Umbilical cord (tissue), 2 donors: ENCODE data around the gene RNF135. TPM values are rescaled to one million over a fixed set of nuclear protein-coding genes. Genes with fewer than 3 reads are reported as not detected.
A peak's percentile ranks its signal among the peaks of the same experiment; 100 is the strongest.
"Not testable (repeated sequence)": the region's sequence is repeated elsewhere in the genome, so short reads cannot be mapped to it uniquely, and the experiment has no call there.

Source experiments
- DNase-seq: peaks from one replicate; pipeline ENCODE4 v3.0.0-alpha.2; 2015; ENCODE audit warnings: low spot score
- total RNA-seq: library from RNA; depleted of rRNA; stranded (reverse); fragments of >200 nt; gene quantifications from one replicate; pipeline ENCODE4 v1.2.3, GENCODE V29; 2014; ENCODE audit warnings: low replicate concordance; ENCODE audit not compliant: insufficient read depth

The RNF135 gene
- total RNA-seq, 1 donor from 2014 or later = 14.0 TPM

DNA sequence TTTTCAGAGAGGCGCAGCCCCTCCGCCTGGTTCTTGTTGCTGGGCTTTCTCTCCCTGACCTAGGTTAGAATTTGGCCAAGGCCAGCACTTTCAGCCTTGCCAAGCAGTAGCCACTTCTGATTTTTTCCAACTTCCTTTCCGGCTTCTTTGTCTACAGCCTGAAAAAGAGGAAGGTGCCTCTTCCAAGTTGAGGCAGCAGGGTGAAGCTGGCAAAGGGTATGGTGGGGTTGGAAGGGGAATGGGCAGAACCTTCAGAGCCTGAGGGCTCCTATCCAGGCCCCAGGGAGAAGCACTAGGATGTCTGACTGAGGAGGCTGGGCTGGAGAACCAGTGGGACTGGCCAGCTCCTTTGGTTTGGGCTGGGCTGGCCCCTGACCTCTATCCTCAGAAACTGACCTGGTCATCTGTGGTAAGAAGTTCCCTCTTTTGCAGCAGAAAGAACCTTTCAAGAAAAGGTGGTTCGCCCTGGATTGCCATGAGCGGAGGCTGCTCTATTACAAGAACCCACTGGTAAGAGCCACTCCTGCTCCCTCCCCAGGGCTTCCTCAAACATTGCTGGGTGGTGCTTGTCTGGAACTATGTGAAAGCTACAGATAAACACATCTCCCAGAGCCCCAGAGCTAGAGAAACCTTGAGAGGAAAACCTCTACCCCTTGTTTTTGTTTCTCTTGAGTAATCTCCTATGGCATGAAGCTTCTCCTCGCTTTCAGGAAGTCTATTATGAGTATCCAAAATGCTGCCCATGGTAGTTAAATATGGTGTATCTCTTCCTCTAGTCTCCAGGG lies 16.6 kb upstream of the RNF135 start:
- peak; percentile 48 for DNase-seq

- DNase-seq = peak; percentile 23
Measured at GRCh38 chr17:30956764-30957374, 14.0 kb upstream of the RNF135 start.

DNA sequence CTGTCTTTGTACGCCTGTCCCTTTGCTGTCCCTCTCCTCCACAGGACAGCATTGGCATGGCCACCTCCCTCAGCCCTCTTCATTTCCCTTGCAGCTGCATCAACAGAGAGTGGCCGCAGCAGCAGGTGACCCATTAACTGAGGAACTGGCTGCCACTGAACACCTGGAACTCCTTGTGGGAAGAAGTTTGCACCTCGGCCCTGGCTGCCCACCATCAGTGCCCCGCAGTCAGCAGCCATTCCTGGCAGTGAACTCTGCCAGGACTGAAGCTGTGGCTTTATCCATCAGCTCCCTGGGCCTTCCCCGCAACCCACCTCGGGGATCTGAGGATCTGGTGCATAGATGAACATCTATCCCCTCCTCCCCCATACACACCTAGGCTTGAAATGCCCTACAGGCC lies 13.1 kb upstream of the RNF135 start:
- DNase-seq = no peak

GRCh38 chr17:30958187-30958586 lies 12.7 kb upstream of the RNF135 start:
- DNase-seq = no peak

DNA sequence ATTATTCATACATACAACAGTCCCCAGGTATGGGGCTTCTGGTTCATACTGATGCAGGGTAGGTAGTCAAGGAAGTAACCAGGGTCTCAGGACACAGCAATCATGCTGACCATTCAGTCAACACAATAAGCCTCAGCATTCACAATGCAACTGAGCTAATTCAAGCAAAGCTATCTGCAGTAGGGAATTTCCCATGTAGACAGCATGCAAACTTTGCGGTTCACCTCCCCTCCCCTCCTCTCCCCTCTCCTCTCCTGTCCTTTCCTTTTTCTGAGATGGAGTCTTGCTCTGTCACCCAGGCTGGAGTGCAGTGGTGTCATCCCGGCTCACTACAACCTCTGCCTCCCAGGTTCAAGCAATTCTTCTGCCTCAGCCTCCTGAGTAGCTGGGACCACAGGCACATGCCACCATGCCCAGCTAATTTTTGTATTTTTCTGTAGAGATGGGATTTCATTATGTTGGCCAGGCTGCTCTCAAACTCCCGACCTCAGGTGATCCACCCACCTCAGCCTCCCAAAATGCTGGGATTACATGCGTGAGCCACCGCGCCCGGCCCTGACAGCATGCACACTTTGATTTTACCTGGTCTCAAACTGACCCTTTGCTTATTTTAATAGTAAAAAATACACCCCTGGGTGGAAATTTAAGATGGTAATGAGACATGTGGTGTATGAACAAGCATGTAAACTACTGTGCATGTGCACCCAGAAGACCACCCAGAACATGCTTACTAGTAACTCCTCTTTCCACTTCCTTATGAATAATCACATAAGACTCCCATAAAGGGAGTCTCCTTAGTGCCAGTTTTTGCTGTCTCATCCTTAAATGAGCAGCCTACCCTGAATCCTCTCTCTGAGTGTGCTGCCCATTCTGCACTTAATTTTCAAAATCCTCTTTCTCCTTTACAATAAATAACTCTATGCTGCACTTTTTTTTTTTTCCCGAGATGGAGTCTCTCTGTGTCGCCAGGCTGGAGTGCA lies 9.3 kb upstream of the RNF135 start:
- DNase-seq = no peak

GRCh38 chr17:30964312-30964711 lies 6.5 kb upstream of the RNF135 start:
- DNase-seq = not testable (repeated sequence)

GRCh38 chr17:30964876-30965275 lies 6.0 kb upstream of the RNF135 start:
- DNase-seq = no peak

DNA sequence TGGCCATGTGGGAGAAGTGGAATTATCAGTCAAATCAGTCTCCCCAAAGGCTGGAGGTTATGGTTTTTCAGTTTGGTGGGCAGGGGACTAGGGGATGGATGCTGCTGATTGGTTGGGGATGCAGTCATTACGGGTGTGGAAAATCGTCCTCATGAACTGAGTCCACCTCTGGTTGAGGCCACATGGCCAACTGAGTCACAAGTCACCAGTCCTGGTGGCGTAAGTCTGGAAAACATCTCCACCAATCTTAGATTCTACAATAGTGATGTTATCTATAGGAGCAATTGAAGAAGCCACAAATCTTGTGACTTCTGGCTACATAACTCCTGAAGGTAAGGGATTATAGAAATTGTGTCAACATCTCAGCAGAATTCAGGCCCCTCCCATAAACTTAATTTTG lies 5.2 kb upstream of the RNF135 start:
- no peak for DNase-seq

GRCh38 chr17:30967911-30968310 lies 2.9 kb upstream of the RNF135 start:
- not testable (repeated sequence) for DNase-seq

GRCh38 chr17:30969989-30970830 lies 629 bp upstream of the RNF135 start:
- DNase-seq = peak; percentile 52

DNA sequence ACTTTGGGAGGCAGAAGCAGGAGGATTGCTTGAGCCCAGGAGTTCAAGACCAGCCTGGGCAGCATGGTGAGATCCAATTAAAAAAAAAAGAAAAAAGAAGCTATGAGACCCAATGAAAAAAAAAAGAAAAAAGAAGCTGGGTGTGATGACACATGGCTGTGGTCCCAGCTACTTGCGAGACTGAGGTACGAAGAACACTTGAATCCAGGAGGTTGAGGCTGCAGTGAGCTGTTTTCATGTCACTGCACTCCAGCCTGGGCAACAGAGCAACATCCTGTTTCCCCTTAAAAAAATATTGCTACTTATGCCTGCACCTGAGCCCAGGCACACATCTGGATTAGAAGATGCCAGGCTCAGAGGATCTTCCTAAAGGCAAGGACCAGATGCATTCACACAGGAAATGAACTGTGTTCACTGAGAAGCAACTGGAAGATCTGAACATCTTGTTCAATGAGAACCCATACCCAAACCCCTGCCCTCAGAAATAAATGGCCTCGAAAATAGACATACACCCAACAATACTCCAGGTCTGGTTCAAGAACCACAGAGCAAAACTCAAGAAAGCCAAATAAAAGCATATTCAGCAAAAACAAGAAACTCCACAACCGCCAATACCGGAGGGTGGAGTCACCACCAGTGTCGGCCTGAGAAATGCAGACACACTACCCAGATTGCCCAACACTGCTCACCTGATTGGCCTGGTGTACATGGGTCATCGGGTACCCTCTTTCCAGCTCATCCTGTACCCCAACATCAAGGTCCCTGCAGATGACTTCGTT lies 4.4 kb downstream of the RNF135 start:
- DNase-seq = no peak

DNA sequence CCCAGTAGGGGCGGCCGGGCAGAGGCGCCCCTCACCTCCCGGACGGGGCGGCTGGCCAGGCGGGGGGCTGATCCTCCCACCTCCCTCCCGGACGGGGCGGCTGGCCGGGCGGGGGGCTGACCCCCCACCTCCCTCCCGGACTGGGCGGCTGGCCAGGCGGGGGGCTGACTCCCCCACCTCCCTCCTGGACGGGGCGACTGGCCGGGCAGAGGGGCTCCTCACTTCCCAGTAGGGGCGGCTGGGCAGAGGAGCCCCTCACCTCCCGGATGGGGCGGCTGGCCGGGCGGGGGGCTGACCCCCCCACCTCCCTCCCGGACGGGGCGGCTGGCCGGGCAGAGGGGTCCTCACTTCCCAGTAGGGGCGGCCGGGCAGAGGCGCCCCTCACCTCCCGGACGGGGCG lies 9.1 kb downstream of the RNF135 start:
- not testable (repeated sequence) for DNase-seq

GRCh38 chr17:30981531-30982519 lies 11.0 kb downstream of the RNF135 start:
- DNase-seq = no peak

DNA sequence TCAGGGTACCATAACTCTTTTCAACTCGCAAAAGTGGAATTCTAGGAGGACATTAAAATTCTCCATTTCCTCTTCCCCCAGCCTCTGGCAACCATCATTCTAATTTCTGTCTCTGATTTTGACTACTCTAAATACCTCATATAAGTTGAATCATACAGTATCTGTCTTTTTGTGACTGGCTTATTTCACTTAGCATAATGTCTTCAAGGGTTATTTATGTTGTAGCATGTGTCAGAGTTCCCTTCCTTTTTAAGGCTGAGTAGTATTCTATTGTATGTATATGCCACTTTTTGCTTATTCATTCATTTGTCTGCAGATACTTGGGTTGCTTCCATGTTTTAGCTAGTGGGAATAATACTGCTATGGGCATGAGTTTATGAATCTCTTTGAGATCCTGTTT lies 12.0 kb downstream of the RNF135 start:
- DNase-seq = no peak

DNA sequence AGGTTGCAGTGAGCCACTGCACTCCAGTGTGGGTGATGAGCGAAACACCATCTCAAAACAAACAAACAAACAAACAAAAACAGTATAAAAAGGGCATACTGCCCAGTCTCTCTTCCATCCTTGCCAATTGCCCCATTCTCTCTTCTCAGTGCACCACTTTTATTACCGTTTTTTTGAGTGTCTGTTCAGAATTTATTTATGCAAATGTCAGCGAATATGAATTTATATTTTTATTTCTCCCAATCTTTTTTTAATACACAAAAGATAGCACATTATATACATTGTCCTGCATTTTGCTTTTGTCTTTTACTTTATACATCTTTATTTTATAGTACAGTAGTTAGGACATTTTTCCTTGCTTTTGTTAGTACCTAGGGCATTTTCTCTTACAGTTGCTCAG lies 19.6 kb downstream of the RNF135 start:
- DNase-seq = no peak

GRCh38 chr17:30992551-30992950 lies 21.7 kb downstream of the RNF135 start:
- no peak for DNase-seq

GRCh38 chr17:30995347-30995746 lies 24.5 kb downstream of the RNF135 start:
- DNase-seq = no peak

GRCh38 chr17:30996486-30996885 lies 25.6 kb downstream of the RNF135 start:
- no peak for DNase-seq

DNA sequence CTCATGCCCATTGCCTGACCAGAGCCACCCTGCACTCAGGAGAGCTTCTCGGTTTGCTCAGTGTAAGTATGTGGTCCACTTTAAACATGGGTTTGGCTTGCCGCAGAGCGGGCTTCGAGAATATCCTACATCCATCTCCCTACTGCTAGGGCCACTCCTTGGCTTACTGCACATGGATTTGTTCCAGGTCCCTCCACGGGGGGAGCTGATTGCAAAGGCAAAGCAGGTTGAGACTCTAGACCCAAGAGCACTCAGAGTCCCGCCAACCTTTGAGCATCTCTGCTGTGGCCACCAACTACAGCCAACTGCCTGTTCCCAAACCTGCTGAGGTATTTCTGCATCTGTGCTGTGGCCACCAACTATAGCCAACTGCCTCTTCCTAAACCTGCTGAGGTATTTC lies 26.4 kb downstream of the RNF135 start:
- DNase-seq = no peak
